ENCODE data around the gene FASTK.

DNA sequence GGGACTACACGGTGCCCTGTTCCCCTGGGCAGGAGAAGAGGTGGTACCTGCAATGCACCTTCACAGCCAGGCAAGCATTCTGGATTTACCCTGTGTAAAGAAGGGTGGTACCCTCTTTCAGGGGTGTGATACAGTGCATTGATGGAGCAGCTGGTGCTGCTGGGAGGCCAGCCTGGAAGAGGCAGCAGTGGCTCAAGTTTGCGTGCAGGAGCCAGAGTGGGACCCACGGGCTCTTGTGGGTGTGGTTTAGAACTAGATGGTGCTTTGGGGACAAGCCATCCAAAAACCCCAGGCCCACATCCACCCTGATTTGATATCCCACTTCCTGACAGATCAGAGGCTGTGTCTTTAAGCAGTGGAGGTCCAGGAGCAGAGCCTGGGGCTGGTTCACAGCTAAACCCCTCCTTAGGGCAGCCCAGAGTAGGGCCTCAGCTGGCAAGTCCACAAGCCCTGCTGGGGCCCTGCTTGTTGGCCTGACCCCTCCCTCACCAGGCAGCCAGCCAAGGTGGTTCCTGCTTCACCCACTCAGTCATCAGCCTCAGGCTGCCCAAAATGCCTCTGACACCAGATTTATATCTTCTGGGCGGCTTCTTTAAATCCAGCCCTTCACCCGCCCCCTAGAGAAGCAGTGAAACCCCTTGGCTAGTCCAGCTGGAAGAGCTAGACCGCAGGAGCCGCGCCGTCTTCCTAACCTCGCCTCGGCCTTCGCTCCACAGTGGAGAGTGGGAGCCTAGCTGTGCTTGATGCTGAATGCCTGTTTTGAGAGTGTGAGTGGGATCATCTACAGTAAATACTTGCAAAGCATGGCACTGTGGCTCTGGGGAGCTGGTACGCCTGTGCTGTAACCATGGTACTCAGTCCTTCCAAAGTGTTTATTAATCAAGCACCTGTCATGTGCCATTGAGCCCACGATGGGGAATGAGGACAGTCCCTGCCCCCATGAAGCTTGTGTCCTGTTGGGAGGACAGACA is 33.7 kb downstream of the FASTK start:
- TF ChIP-seq, protein P1, sequence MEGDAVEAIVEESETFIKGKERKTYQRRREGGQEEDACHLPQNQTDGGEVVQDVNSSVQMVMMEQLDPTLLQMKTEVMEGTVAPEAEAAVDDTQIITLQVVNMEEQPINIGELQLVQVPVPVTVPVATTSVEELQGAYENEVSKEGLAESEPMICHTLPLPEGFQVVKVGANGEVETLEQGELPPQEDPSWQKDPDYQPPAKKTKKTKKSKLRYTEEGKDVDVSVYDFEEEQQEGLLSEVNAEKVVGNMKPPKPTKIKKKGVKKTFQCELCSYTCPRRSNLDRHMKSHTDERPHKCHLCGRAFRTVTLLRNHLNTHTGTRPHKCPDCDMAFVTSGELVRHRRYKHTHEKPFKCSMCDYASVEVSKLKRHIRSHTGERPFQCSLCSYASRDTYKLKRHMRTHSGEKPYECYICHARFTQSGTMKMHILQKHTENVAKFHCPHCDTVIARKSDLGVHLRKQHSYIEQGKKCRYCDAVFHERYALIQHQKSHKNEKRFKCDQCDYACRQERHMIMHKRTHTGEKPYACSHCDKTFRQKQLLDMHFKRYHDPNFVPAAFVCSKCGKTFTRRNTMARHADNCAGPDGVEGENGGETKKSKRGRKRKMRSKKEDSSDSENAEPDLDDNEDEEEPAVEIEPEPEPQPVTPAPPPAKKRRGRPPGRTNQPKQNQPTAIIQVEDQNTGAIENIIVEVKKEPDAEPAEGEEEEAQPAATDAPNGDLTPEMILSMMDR (IDR thresholded peaks at IDR 0.05; ENCODE audit: insufficient read depth, low read depth, low read length), result no peak
- no peak for TF ChIP-seq EZH2 (IDR thresholded peaks at IDR 0.05; ENCODE audit: insufficient read depth, low read length)

Data from astrocyte (in vitro differentiated cells and primary cell).